BLaER1 (cell line): ENCODE data around the gene NR2F1-AS1.
"Not testable (repeated sequence)": the region's sequence is repeated elsewhere in the genome, so short reads cannot be mapped to it uniquely, and the experiment has no call there.

Experiments
- H3K27ac ChIP-seq: shearing (Covaris generic); formaldehyde crosslinking; 2 replicates; pipeline ENCODE4 v1.8.1; 2022
- H3K27me3 ChIP-seq: shearing (Covaris generic); formaldehyde crosslinking; 2 replicates; pipeline ENCODE4 v1.8.1; 2022
- H3K36me3 ChIP-seq: shearing (Covaris generic); formaldehyde crosslinking; 2 replicates; pipeline ENCODE4 v1.8.1; 2022
- H3K4me1 ChIP-seq: shearing (Covaris generic); formaldehyde crosslinking; 2 replicates; pipeline ENCODE4 v1.8.1; 2022
- H3K4me2 ChIP-seq: shearing (Covaris generic); formaldehyde crosslinking; 2 replicates; pipeline ENCODE4 v1.8.1; 2022
- H3K4me3 ChIP-seq: shearing (Covaris generic); formaldehyde crosslinking; 2 replicates; pipeline ENCODE4 v1.8.1; 2022
- H3K9ac ChIP-seq: shearing (Covaris generic); formaldehyde crosslinking; 2 replicates; pipeline ENCODE4 v1.8.1; 2022
- H3K9me3 ChIP-seq: shearing (Covaris generic); formaldehyde crosslinking; 2 replicates; pipeline ENCODE4 v1.8.1; 2022
- H4K20me1 ChIP-seq: shearing (Covaris generic); formaldehyde crosslinking; 2 replicates; pipeline ENCODE4 v1.8.1; 2022
- Cebpa-rat ChIP-seq: shearing (Covaris generic); IDR thresholded peaks from 2 replicates; pipeline ENCODE4 v1.8.1; 2022

The NR2F1-AS1 gene

DNA sequence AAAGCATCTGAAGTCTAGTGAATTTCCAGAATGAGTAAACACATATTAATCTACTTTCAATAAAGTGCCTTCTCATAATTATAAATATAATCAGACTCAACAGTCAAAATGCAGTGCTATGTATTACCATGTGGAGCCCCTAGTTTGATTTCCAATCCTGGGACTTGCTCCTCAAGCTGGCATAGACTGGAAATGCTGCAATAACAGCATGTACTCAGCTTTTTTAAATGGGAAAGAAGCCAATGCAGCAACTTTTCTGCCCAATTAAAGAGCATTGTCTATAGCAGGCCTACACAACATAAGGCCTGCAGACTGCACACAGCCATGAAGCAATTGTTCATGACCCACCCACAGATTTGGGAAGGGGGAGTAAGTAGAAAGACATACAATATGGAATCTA lies 103.2 kb downstream of the NR2F1-AS1 start:
- Histone ChIP-seq H3K9me3 (no peaks in the 10 kb centered on the region), H3K9ac (no peak overlapping the region), H3K27me3 (no peaks in the 10 kb centered on the region), H3K36me3 (no peaks in the 10 kb centered on the region), H3K4me2 (no peak overlapping the region), H4K20me1 (no peaks in the 10 kb centered on the region), H3K27ac (no peak overlapping the region), H3K4me1 (no peaks in the 10 kb centered on the region), H3K4me3 (no peak overlapping the region)
- TF ChIP-seq Cebpa-rat, result no peak

DNA sequence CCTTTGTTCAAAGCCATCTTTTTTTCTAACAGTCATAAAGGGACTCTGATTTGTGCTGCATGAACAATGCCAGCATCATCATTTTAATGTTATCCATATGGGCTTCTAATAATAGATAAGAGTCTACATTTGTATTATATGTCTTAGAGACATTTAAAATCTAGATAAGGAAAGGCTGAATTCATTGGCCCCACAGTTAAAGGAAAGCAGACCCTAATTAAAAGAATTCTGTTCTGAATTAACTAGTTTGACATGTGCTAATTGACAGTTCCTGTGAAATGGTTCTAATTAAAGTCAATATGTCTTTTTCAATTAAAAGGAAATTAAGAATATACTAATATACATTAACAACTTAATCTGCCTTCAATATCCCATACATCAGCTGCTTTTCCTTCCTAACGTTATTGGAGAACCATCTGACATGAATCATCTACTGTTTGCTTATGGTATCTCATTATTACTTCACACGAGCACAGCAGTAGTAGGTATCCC lies 104.7 kb downstream of the NR2F1-AS1 start:
- Histone ChIP-seq H3K27me3 (no peaks in the 10 kb centered on the region), H4K20me1 (no peaks in the 10 kb centered on the region), H3K9ac (no peak overlapping the region), H3K9me3 (no peaks in the 10 kb centered on the region), H3K4me3 (no peak overlapping the region), H3K4me1 (no peaks in the 10 kb centered on the region), H3K36me3 (no peaks in the 10 kb centered on the region), H3K27ac (no peak overlapping the region), H3K4me2 (no peak overlapping the region)
- no peak for TF ChIP-seq Cebpa-rat

DNA sequence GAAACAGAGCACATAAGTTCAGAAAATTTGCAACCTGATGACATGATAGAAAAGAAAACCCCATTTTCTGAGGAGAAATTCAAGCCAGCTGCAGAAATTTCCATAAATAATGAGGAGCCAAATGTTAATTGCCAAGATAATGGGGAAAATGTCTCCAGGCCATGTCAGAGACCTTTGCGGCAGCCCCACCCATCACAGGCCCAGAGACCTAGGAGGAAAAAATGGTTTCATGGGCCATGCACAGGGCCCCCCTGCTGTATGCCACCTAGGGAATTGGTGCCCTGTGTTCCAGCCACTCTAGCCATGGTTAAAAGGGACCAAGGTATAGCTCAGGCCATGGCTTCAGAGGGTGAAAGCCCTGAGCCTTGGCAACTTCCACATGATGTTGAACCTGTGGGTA lies 118.1 kb downstream of the NR2F1-AS1 start:
- no peak overlapping the region for H3K4me3 ChIP-seq
- no peaks in the 10 kb centered on the region for H3K27me3 ChIP-seq
- peaks cover 40% of the 10 kb centered on the region for H3K9me3 ChIP-seq
- no peak overlapping the region for H3K4me2 ChIP-seq
- no peak for TF ChIP-seq Cebpa-rat
- no peak overlapping the region for H3K27ac ChIP-seq
- no peaks in the 10 kb centered on the region for H4K20me1 ChIP-seq
- H3K9ac ChIP-seq, result no peak overlapping the region
- H3K36me3 ChIP-seq, result 0 out of 2 replicates have a peak, but pooled peaks cover 4% of the 10 kb centered on the region
- H3K4me1 ChIP-seq, result no peaks in the 10 kb centered on the region

DNA sequence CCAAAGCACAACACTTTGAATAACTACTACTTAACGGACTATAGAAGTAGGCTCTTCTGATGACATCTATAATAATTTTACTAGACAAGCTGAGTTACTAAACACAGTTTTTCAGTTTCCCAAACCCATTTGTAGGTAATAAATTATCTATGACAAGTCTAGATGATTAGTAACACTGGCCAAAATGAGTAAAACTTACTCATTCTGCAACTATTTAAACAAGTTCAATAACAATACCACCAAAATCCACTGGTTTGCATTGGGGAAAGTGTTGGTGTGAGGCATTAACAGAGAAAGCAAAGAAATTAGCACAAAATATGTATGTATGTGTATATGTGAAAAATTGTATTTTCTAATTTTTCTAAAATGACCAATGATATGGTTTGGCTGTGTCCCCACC lies 119.3 kb downstream of the NR2F1-AS1 start:
- no peak for TF ChIP-seq Cebpa-rat
- Histone ChIP-seq H3K4me1 (no peaks in the 10 kb centered on the region), H3K27me3 (no peaks in the 10 kb centered on the region), H3K27ac (no peak overlapping the region), H3K4me3 (no peak overlapping the region), H3K4me2 (no peak overlapping the region), H3K9ac (no peak overlapping the region), H4K20me1 (no peaks in the 10 kb centered on the region), H3K36me3 (0 out of 2 replicates have a peak, but pooled peaks cover 4% of the 10 kb centered on the region), H3K9me3 (peaks cover 40% of the 10 kb centered on the region)

DNA sequence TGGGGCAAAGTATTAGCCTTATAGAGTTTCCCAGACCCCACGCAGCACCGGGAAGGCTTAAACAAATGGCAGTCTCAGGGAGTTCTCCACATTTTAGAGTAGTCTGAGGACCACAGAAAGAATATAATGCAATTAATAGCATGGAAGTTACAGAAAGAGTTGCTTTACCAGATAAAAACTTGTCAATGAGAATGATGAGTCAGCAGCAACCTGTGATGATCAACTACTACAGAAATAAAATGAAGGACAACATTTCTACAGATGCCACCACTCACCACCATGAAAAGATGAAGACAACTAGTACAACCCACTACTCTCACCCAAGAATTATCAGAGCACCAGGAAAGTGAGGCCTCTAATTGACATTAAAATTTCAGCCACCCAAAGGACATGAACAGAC lies 120.7 kb downstream of the NR2F1-AS1 start:
- Histone ChIP-seq H3K4me1 (no peaks in the 10 kb centered on the region), H3K27ac (no peak overlapping the region), H4K20me1 (no peaks in the 10 kb centered on the region), H3K27me3 (no peaks in the 10 kb centered on the region), H3K9me3 (peaks cover 40% of the 10 kb centered on the region), H3K4me3 (no peak overlapping the region), H3K9ac (no peak overlapping the region), H3K36me3 (0 out of 2 replicates have a peak, but pooled peaks cover 4% of the 10 kb centered on the region), H3K4me2 (no peak overlapping the region)
- TF ChIP-seq Cebpa-rat, result no peak

DNA sequence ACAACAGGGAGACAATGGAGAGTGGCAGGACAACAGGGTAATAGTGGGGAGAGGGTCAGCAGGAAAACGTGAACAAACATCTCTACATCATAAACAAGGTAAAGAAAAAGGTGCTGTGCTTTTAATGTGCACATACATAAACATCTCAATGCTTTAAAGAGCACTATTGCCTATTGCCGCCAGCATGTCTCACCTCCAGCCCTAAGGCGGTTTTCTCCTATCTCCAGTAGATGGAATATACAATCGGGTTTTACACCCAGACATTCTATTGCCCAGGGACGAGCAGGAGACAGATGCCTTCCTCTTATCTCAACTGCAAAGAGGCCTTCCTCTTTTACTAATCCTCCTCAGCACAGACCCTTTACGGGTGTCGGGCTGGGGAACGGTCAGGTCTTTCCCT lies 124.2 kb downstream of the NR2F1-AS1 start:
- H3K4me2 ChIP-seq, H4K20me1 ChIP-seq, H3K36me3 ChIP-seq, H3K9ac ChIP-seq, H3K27ac ChIP-seq, H3K27me3 ChIP-seq, H3K9me3 ChIP-seq, H3K4me1 ChIP-seq, H3K4me3 ChIP-seq: not testable (repeated sequence)

DNA sequence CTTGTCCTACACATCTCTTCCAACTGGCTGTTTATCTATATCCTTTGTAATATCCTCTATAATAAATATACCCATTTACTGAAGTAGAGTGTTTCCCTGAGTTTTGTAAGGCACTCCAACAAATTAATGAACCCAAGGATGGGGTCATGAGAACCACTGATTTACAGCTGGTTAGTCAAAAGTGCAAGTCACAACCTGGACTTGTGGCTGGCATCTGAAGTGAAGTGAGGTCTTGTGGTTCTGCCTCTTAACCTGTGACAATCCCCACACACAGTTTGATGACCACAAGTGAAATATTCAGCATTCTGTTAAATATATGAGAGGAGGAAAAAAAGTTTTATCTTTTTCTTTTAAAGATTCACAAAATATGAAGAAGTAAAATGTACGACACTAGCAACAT lies 126.1 kb downstream of the NR2F1-AS1 start:
- H4K20me1 ChIP-seq, result no peaks in the 10 kb centered on the region
- no peak for TF ChIP-seq Cebpa-rat
- no peak overlapping the region for H3K4me2 ChIP-seq
- H3K4me1 ChIP-seq, result no peaks in the 10 kb centered on the region
- no peaks in the 10 kb centered on the region for H3K9me3 ChIP-seq
- H3K27me3 ChIP-seq, result no peaks in the 10 kb centered on the region
- no peak overlapping the region for H3K9ac ChIP-seq
- H3K27ac ChIP-seq, result no peak overlapping the region
- no peak overlapping the region for H3K4me3 ChIP-seq
- no peaks in the 10 kb centered on the region for H3K36me3 ChIP-seq

DNA sequence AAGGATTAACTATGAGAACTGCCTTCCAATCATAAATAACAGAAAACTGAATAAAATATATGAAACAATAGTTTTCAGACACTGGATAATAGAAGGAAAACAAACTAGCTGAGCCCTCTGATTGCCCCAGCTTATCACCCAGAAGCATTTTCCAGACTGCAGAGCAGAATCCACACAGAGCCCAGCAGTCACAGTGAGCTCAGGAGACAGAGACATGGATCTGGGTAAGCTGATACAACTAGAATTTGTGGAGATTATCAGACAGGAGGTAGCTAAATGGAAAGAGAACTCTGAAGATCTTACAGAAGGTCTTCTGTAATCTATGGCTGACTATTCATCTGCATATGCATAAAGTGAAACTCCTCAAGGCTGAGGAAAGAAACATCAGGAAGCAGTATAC lies 128.8 kb downstream of the NR2F1-AS1 start:
- peaks cover 4% of the 10 kb centered on the region; the same call in 1 of the 2 replicates for H3K9me3 ChIP-seq
- H3K9ac ChIP-seq, result no peak overlapping the region
- H3K4me3 ChIP-seq, result no peak overlapping the region
- H3K27ac ChIP-seq, result no peak overlapping the region
- no peaks in the 10 kb centered on the region for H4K20me1 ChIP-seq
- H3K4me1 ChIP-seq, result no peaks in the 10 kb centered on the region
- H3K27me3 ChIP-seq, result no peaks in the 10 kb centered on the region
- H3K4me2 ChIP-seq, result no peak overlapping the region
- H3K36me3 ChIP-seq, result no peaks in the 10 kb centered on the region
- no peak for TF ChIP-seq Cebpa-rat

DNA sequence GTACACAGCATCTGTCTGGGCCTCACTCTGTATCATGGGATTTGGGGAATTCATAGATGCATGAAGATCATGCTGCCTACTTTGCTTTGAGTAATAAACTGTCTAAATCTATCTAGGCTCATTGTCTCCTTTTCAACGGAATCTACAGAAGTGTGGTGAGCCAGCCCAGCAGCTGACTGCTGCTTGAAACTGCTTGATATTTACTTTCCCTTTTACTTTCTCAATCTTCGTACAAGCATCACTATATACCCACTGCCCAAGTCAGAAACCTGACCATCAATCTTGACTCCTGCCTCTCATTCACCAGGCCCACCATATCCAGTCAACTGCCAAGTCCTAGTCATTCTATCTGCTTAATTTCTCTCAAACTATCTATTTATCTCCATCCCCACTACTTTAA lies 142.9 kb downstream of the NR2F1-AS1 start:
- no peak overlapping the region for H3K27ac ChIP-seq
- H3K4me2 ChIP-seq, result no peak overlapping the region
- H3K9ac ChIP-seq, result no peak overlapping the region
- no peaks in the 10 kb centered on the region for H4K20me1 ChIP-seq
- no peak for TF ChIP-seq Cebpa-rat
- H3K9me3 ChIP-seq, result no peaks in the 10 kb centered on the region
- H3K27me3 ChIP-seq, result no peaks in the 10 kb centered on the region
- no peak overlapping the region for H3K4me3 ChIP-seq
- H3K36me3 ChIP-seq, result no peaks in the 10 kb centered on the region
- H3K4me1 ChIP-seq, result no peaks in the 10 kb centered on the region

DNA sequence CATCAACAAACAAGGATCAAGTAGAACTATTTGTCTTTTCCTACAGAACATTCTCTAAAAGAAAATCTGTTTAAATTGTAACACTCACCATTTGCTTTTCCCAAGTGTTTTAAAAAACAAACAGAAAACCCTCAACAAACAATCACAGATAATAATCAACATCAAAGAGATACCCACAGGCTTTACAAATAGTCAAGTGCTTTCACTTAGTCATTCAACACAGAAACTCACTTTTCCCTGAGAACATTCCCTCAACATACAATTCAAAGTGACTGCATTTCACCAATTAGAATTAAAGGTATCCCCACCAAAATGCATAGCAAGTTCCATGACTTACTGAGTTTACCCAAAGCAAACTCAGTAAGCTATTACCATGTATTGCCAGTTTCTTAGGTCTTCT lies 144.9 kb downstream of the NR2F1-AS1 start:
- Histone ChIP-seq H3K4me2 (no peak overlapping the region), H3K27me3 (no peaks in the 10 kb centered on the region), H3K4me1 (no peaks in the 10 kb centered on the region), H4K20me1 (no peaks in the 10 kb centered on the region), H3K9ac (no peak overlapping the region), H3K27ac (no peak overlapping the region), H3K36me3 (no peaks in the 10 kb centered on the region), H3K9me3 (no peaks in the 10 kb centered on the region), H3K4me3 (no peak overlapping the region)
- no peak for TF ChIP-seq Cebpa-rat

DNA sequence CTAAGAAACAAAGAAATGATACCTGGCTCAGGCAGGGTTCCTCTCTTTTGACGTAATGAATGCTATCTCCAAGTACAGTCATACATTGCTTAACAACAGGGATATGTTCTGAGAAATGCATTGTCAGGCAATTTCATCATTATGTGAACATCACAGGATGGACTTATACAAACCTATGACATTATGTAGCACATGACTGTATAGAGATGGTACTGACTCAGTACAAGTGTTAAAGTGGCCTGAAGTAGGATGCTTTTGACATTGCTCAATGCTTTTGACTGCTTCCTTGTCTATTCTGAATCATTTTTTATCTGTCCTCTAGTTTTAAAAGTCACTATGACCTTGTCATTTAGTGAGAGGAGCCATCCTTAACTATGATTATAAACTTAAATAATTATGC lies 147.6 kb downstream of the NR2F1-AS1 start:
- Histone ChIP-seq H3K9me3 (no peaks in the 10 kb centered on the region), H3K27me3 (no peaks in the 10 kb centered on the region), H3K27ac (no peak overlapping the region), H3K4me1 (no peaks in the 10 kb centered on the region), H3K9ac (no peak overlapping the region), H3K36me3 (no peaks in the 10 kb centered on the region), H3K4me3 (no peak overlapping the region), H3K4me2 (no peak overlapping the region), H4K20me1 (no peaks in the 10 kb centered on the region)
- no peak for TF ChIP-seq Cebpa-rat
